Caco-2 (cell line): ENCODE data around the gene SPARC. TPM values are rescaled to one million over a fixed set of nuclear protein-coding genes. Genes with fewer than 3 reads are reported as not detected.

Source experiments
- BruUV-seq: library from RNA; stranded (reverse); fragments of 400-500 nt; replicated peaks from 2 replicates; lab custom pipeline; 2021; lab: Mats Ljungman, UMichigan
- CTCF ChIA-PET: fragments of 300-600 bp; sonication (Branson Sonifier 250); formaldehyde crosslinking; loops from one replicate; lab custom pipeline; 2022; ENCODE audit warnings: antibody characterized with exemption; lab: Charles Lee
- POLR2A ChIA-PET: fragments of 300-600 bp; sonication (Branson Sonifier 250); formaldehyde crosslinking; loops from one replicate; lab custom pipeline; 2022; ENCODE audit warnings: antibody characterized with exemption; lab: Charles Lee
- DNase-seq, 2 experiments: peaks; one replicate each; pipeline versions ENCODE4 v3.0.0 to v3.0.0-alpha.2; 2020 to 2022
- H3K27me3 ChIP-seq: replicated peaks from 2 replicates; pipeline ENCODE4 v1.6.0; 2011; ENCODE audit warnings: low read length; ENCODE audit not compliant: control insufficient read depth, insufficient read depth
- H3K36me3 ChIP-seq: 2 replicates; pipeline ENCODE4 v1.5.1; 2011; ENCODE audit warnings: low read length; ENCODE audit not compliant: control insufficient read depth, insufficient read depth
- H3K4me1 ChIP-seq: fragments of 250-450 bp; sonication (Bioruptor Pico); 2 replicates; pipeline ENCODE4 v1.5.1; 2020; ENCODE audit warnings: mild to moderate bottlenecking
- H3K4me3 ChIP-seq: 2 replicates; pipeline ENCODE4 v1.5.1; 2011; ENCODE audit warnings: low read depth, mild to moderate bottlenecking, control low read depth, low read length
- H3K9me3 ChIP-seq: fragments of 250-450 bp; sonication (Bioruptor Pico); 2 replicates; pipeline ENCODE4 v1.5.1; 2020; ENCODE audit warnings: mild to moderate bottlenecking, moderate library complexity
- H3K27ac Mint-ChIP-seq: one replicate; pipeline ENCODE4 v1.8.0; 2022; ENCODE audit warnings: mixed read lengths; ENCODE audit not compliant: unreplicated experiment
- H3K27me3 Mint-ChIP-seq: one replicate; pipeline ENCODE4 v1.8.0; 2022; ENCODE audit warnings: mixed read lengths; ENCODE audit not compliant: insufficient read depth, unreplicated experiment
- H3K36me3 Mint-ChIP-seq: one replicate; pipeline ENCODE4 v1.8.0; 2022; ENCODE audit warnings: mild to moderate bottlenecking, mixed read lengths; ENCODE audit not compliant: insufficient read depth, unreplicated experiment
- H3K4me1 Mint-ChIP-seq: one replicate; pipeline ENCODE4 v1.8.0; 2022; ENCODE audit warnings: low read depth, mixed read lengths; ENCODE audit not compliant: unreplicated experiment
- H3K4me3 Mint-ChIP-seq: one replicate; pipeline ENCODE4 v1.8.0; 2022; ENCODE audit warnings: mild to moderate bottlenecking, moderate library complexity, mixed read lengths; ENCODE audit not compliant: unreplicated experiment
- H3K9me3 Mint-ChIP-seq: one replicate; pipeline ENCODE4 v1.8.0; 2022; ENCODE audit warnings: mixed read lengths; ENCODE audit not compliant: unreplicated experiment
- intact Hi-C: fragments of 100-400 bp; cut with micrococcal nuclease; formaldehyde crosslinking; loops from one replicate; pipeline ENCODE4 v1.10.0; 2022; ENCODE audit not compliant: unreplicated experiment
- total RNA-seq: library from RNA; stranded (reverse); gene quantifications from 2 replicates; pipeline ENCODE4 v1.2.3, GENCODE V29; 2022
- TF ChIP-seq, protein P1 (sequence below), 2 experiments: fragments of 200-600 bp in 1 of 2; IDR thresholded peaks; 1 replicate in 1 of 2; 2 replicates in 1 of 2; pipeline versions ENCODE4 v1.5.1 to v1.8.0; 2011 to 2022; ENCODE audit warnings: antibody characterized with exemption in 1 of 2, control low read depth in 1 of 2, inconsistent platforms in 1 of 2, low read depth in 1 of 2, low read length in 1 of 2, mild to moderate bottlenecking in 1 of 2, moderate library complexity in 1 of 2; ENCODE audit not compliant: insufficient read depth in 1 of 2, severe bottlenecking in 1 of 2, unreplicated experiment in 1 of 2

The SPARC gene
- total RNA-seq, 1 experiment from 2014 or later: 22.7 TPM

DNA sequence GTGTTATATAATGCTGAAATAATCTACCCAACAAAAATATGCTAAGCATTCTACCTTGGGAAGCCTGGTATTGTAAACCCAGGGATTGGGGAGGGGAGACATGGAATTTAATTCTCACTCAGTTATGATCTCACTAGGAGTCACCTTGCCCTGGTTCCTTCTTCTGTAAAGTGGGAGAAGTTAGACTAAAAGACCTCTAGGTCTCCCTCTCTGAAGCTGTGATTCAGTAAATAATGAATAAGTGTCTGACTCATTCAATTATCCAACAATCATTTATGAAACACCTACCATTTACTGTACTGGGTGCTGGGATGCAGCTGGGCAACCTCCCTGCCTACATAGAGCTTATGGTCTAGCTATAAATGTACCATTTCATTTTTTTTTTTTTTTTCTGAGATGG, 20.2 kb upstream of the SPARC start:
- H3K4me1 Mint-ChIP-seq: peaks cover 27% of the 10 kb centered on the region
- H3K4me3 Mint-ChIP-seq: no peak overlapping the region
- no peaks in the 10 kb centered on the region for H3K27me3 Mint-ChIP-seq
- ChIA-PET CTCF (no interaction called here), POLR2A (no interaction called here)
- H3K27me3 ChIP-seq: no peaks in the 10 kb centered on the region
- peaks cover 16% of the 10 kb centered on the region for H3K4me1 ChIP-seq
- no peaks in the 10 kb centered on the region for H3K36me3 ChIP-seq
- no TSS peak for BruUV-seq
- H3K4me3 ChIP-seq: no peak overlapping the region
- no peaks in the 10 kb centered on the region for H3K36me3 Mint-ChIP-seq
- no peak overlapping the region for H3K27ac Mint-ChIP-seq
- TF ChIP-seq, protein P1, sequence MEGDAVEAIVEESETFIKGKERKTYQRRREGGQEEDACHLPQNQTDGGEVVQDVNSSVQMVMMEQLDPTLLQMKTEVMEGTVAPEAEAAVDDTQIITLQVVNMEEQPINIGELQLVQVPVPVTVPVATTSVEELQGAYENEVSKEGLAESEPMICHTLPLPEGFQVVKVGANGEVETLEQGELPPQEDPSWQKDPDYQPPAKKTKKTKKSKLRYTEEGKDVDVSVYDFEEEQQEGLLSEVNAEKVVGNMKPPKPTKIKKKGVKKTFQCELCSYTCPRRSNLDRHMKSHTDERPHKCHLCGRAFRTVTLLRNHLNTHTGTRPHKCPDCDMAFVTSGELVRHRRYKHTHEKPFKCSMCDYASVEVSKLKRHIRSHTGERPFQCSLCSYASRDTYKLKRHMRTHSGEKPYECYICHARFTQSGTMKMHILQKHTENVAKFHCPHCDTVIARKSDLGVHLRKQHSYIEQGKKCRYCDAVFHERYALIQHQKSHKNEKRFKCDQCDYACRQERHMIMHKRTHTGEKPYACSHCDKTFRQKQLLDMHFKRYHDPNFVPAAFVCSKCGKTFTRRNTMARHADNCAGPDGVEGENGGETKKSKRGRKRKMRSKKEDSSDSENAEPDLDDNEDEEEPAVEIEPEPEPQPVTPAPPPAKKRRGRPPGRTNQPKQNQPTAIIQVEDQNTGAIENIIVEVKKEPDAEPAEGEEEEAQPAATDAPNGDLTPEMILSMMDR (IDR thresholded peaks at IDR 0.05; ENCODE audit: insufficient read depth in 1 of 2, low read depth in 1 of 2, low read length in 1 of 2, severe bottlenecking in 1 of 2, unreplicated experiment in 1 of 2): no peak
- no peaks in the 10 kb centered on the region for H3K9me3 ChIP-seq
- intact Hi-C loops: no loop called here
- H3K9me3 Mint-ChIP-seq: no peaks in the 10 kb centered on the region
- DNase-seq: no peak

DNA sequence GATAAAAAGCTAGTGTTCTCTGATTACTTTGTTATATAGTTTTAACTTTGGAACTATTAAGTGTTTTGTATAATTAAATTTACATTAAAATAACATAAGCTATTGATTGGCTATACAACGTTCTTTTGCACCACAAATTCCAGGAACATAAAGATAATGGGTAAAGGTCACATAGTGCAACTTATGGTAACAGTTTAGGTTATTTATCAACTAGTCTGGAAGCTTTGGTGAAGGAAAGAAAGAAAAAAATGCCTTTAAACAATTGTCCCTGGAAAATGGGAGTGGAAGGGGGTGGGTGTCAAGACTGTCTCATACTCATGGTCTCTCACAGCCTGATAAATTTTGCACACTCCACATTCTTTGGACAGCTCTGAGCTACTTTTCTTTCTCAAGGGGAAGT, 17.1 kb upstream of the SPARC start:
- no peak overlapping the region for H3K4me3 Mint-ChIP-seq
- Histone ChIP-seq H3K36me3 (no peaks in the 10 kb centered on the region), H3K4me1 (peaks cover 27% of the 10 kb centered on the region), H3K4me3 (no peak overlapping the region), H3K9me3 (no peaks in the 10 kb centered on the region), H3K27me3 (no peaks in the 10 kb centered on the region)
- intact Hi-C loops: no loop called here
- no TSS peak for BruUV-seq
- H3K9me3 Mint-ChIP-seq: no peaks in the 10 kb centered on the region
- H3K27ac Mint-ChIP-seq: no peak overlapping the region
- TF ChIP-seq, protein P1 (IDR thresholded peaks at IDR 0.05; ENCODE audit: insufficient read depth in 1 of 2, low read depth in 1 of 2, low read length in 1 of 2, severe bottlenecking in 1 of 2, unreplicated experiment in 1 of 2): no peak
- DNase-seq: no peak
- ChIA-PET POLR2A (no interaction called here), CTCF (interaction anchor here (0.6 to 2.5 kb wide), 3 partner anchors 36 to 52 kb away, joined by 3 to 8 read pairs (median 3); no protein-coding TSS in a partner anchor)
- H3K36me3 Mint-ChIP-seq: no peaks in the 10 kb centered on the region
- no peaks in the 10 kb centered on the region for H3K27me3 Mint-ChIP-seq
- peaks cover 37% of the 10 kb centered on the region for H3K4me1 Mint-ChIP-seq

GRCh38 chr5:151703227-151703626, 16.5 kb upstream of the SPARC start:
- Mint-ChIP-seq H3K27me3 (no peaks in the 10 kb centered on the region), H3K9me3 (no peaks in the 10 kb centered on the region), H3K36me3 (no peaks in the 10 kb centered on the region), H3K27ac (no peak overlapping the region), H3K4me3 (no peak overlapping the region), H3K4me1 (peaks cover 33% of the 10 kb centered on the region)
- H3K4me3 ChIP-seq: no peak overlapping the region
- no peak for DNase-seq
- H3K4me1 ChIP-seq: peaks cover 31% of the 10 kb centered on the region
- ChIA-PET CTCF (interaction anchor here (0.6 to 2.5 kb wide), 3 partner anchors 36 to 51 kb away, joined by 3 to 8 read pairs (median 3); no protein-coding TSS in a partner anchor), POLR2A (no interaction called here)
- no peaks in the 10 kb centered on the region for H3K36me3 ChIP-seq
- H3K9me3 ChIP-seq: no peaks in the 10 kb centered on the region
- TF ChIP-seq, protein P1 (IDR thresholded peaks at IDR 0.05; ENCODE audit: insufficient read depth in 1 of 2, low read depth in 1 of 2, low read length in 1 of 2, severe bottlenecking in 1 of 2, unreplicated experiment in 1 of 2): no peak
- BruUV-seq: no TSS peak
- H3K27me3 ChIP-seq: no peaks in the 10 kb centered on the region
- intact Hi-C loops: no loop called here
